GM12874 (cell line): Measurements from ENCODE around the gene STXBP5.

ENCODE experiments used
- CTCF ChIP-seq: IDR thresholded peaks from 2 replicates; pipeline ENCODE4 v1.5.1; 2011; ENCODE audit warnings: low read depth, mild to moderate bottlenecking, control low read depth, low read length, moderate library complexity; ENCODE audit not compliant: insufficient read depth

STXBP5 gene

GRCh38 chr6:147234685-147235084 lies 30.5 kb downstream of the STXBP5 start:
- TF ChIP-seq CTCF: no peak

GRCh38 chr6:147238164-147238563 lies 33.9 kb downstream of the STXBP5 start:
- TF ChIP-seq CTCF: no peak

- TF ChIP-seq CTCF: no peak
Observed at GRCh38 chr6:147238906-147239305, 34.7 kb downstream of the STXBP5 start.

GRCh38 chr6:147244832-147245231 lies 40.6 kb downstream of the STXBP5 start:
- no peak for TF ChIP-seq CTCF

GRCh38 chr6:147245693-147246092 lies 41.5 kb downstream of the STXBP5 start:
- no peak for TF ChIP-seq CTCF

GRCh38 chr6:147246853-147247635 lies 42.8 kb downstream of the STXBP5 start:
- TF ChIP-seq CTCF: no peak

GRCh38 chr6:147248859-147249258 lies 44.6 kb downstream of the STXBP5 start:
- TF ChIP-seq CTCF: no peak

- TF ChIP-seq CTCF: no peak
Observed at GRCh38 chr6:147251072-147251471, 46.9 kb downstream of the STXBP5 start.
